Measurements from ENCODE around the gene HSD17B8.

HSD17B8 gene

DNA sequence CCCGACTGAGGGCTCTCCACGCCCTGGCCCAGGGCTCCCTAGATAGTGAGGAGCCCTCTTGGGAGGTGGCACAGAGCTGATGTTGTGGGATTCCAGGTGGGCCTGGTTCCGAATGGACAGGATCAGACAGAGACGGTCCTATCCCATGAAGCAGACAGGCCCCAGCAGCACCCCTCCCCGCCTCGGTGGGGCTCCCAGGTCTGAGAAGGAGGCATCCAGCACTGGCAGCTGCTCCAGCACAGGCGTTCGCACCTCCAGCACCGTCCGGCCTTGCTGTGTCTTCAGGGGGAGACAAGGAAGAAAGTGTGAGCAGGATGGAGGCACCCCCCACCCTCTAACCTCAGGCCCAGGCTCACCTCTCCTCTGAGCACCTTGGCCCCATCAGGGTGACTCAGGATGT, 40.9 kb upstream of the HSD17B8 start:
- Histone ChIP-seq H3K79me2 (ENCODE audit: insufficient read depth, low read length) (no peaks in the 10 kb centered on the region), H3K4me1 (ENCODE audit: insufficient read depth, low read length) (peaks cover 11% of the 10 kb centered on the region), H3K36me3 (ENCODE audit: insufficient read depth, low read length) (no peaks in the 10 kb centered on the region), H3K27me3 (ENCODE audit: insufficient read depth, low read length, poor library complexity) (peaks cover 12% of the 10 kb centered on the region), H3K9me3 (ENCODE audit: insufficient read depth, low read length, severe bottlenecking) (no peaks in the 10 kb centered on the region), H3K4me2 (ENCODE audit: insufficient read depth, low read length) (no peak overlapping the region), H3K4me3 (ENCODE audit: low read depth in 1 of 2, low read length in 2 of 2) (no peak overlapping the region), H2AFZ (ENCODE audit: low read depth, low read length) (no peak overlapping the region), H3K27ac (ENCODE audit: low read length) (no peak overlapping the region), H4K20me1 (ENCODE audit: insufficient read depth, low read length) (no peaks in the 10 kb centered on the region), H3K9ac (ENCODE audit: low read depth, low read length) (no peak overlapping the region)
- no peak for ATAC-seq (ENCODE audit: insufficient read depth, low read depth)
- no peak for DNase-seq
- TF ChIP-seq, protein P1, sequence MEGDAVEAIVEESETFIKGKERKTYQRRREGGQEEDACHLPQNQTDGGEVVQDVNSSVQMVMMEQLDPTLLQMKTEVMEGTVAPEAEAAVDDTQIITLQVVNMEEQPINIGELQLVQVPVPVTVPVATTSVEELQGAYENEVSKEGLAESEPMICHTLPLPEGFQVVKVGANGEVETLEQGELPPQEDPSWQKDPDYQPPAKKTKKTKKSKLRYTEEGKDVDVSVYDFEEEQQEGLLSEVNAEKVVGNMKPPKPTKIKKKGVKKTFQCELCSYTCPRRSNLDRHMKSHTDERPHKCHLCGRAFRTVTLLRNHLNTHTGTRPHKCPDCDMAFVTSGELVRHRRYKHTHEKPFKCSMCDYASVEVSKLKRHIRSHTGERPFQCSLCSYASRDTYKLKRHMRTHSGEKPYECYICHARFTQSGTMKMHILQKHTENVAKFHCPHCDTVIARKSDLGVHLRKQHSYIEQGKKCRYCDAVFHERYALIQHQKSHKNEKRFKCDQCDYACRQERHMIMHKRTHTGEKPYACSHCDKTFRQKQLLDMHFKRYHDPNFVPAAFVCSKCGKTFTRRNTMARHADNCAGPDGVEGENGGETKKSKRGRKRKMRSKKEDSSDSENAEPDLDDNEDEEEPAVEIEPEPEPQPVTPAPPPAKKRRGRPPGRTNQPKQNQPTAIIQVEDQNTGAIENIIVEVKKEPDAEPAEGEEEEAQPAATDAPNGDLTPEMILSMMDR (IDR thresholded peaks at IDR 0.05; ENCODE audit: borderline replicate concordance, extremely low read depth, low read length, poor library complexity, severe bottlenecking): no peak
- TF ChIP-seq EZH2 (IDR thresholded peaks at IDR 0.05; ENCODE audit: borderline replicate concordance, low read depth, low read length, severe bottlenecking): no peak

DNA sequence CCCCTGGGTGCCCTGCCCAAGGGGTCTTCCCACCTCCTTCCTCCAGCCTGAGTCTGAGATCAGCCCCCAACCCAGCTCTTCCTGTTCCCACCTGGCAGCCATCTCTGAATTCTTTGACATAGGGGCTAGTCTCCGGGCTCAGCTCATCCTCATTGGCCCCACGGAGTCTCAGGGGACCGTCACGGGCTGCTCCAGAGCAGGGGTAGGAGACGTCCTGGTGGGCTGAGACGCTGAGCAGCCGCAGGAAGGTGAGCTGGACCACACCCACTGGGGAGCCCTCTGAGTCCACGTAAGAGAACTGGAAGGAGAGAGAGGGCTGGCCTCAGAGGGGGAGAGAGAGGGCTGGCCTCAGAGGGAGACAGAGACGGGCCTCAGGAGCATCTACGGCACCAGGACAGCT, 40.3 kb upstream of the HSD17B8 start:
- Histone ChIP-seq H3K4me1 (ENCODE audit: insufficient read depth, low read length) (peaks cover 11% of the 10 kb centered on the region), H2AFZ (ENCODE audit: low read depth, low read length) (no peak overlapping the region), H3K36me3 (ENCODE audit: insufficient read depth, low read length) (no peaks in the 10 kb centered on the region), H3K27ac (ENCODE audit: low read length) (no peak overlapping the region), H3K9ac (ENCODE audit: low read depth, low read length) (no peak overlapping the region), H3K79me2 (ENCODE audit: insufficient read depth, low read length) (no peaks in the 10 kb centered on the region), H3K27me3 (ENCODE audit: insufficient read depth, low read length, poor library complexity) (peaks cover 5% of the 10 kb centered on the region), H4K20me1 (ENCODE audit: insufficient read depth, low read length) (no peaks in the 10 kb centered on the region), H3K4me3 (ENCODE audit: low read depth in 1 of 2, low read length in 2 of 2) (no peak overlapping the region), H3K4me2 (ENCODE audit: insufficient read depth, low read length) (no peak overlapping the region), H3K9me3 (ENCODE audit: insufficient read depth, low read length, severe bottlenecking) (no peaks in the 10 kb centered on the region)
- ATAC-seq (ENCODE audit: insufficient read depth, low read depth) (no peak), DNase-seq (no peak)
- TF ChIP-seq, protein P1 (IDR thresholded peaks at IDR 0.05; ENCODE audit: borderline replicate concordance, extremely low read depth, low read length, poor library complexity, severe bottlenecking): no peak
- no peak for TF ChIP-seq EZH2 (IDR thresholded peaks at IDR 0.05; ENCODE audit: borderline replicate concordance, low read depth, low read length, severe bottlenecking)

DNA sequence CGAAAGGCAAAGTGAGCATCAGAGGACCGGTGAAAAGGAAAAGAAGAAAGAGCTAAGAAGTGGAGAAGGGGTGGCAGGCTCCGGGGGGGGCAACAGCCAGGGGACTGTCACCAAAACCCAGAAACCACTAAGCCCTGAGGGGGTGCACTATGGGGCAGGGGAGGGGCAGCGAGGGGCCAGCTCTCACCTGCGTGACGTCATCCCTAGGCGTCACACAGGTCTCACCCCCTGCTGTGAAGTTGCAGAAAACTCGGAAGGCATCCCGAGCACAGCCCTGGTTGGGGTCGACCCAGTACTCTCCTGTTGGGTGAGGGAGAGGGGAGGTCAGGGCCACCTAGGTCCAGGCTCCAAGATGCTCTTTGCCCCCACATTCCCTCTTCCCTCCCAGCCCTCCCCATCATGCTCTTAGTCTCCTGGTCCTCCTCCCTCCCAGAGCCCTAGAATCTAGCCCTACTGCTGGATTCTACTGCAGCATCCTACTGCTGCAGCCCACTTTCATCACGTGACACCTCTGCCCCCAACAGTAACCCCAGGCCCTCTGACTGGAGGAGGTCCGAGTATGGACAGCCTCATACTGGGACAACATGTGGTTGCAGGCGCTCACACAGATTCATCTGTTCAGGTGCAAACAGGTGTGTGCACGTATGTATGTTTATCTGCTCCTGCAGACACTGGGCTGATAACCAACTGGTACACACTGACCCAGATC, 39.6 kb upstream of the HSD17B8 start:
- Histone ChIP-seq H3K4me1 (ENCODE audit: insufficient read depth, low read length) (peaks cover 11% of the 10 kb centered on the region), H3K9ac (ENCODE audit: low read depth, low read length) (no peak overlapping the region), H3K27ac (ENCODE audit: low read length) (no peak overlapping the region), H3K36me3 (ENCODE audit: insufficient read depth, low read length) (no peaks in the 10 kb centered on the region), H2AFZ (ENCODE audit: low read depth, low read length) (no peak overlapping the region), H3K79me2 (ENCODE audit: insufficient read depth, low read length) (no peaks in the 10 kb centered on the region), H3K4me3 (ENCODE audit: low read depth in 1 of 2, low read length in 2 of 2) (no peak overlapping the region), H3K27me3 (ENCODE audit: insufficient read depth, low read length, poor library complexity) (peaks cover under 1% of the 10 kb centered on the region), H3K4me2 (ENCODE audit: insufficient read depth, low read length) (no peak overlapping the region), H4K20me1 (ENCODE audit: insufficient read depth, low read length) (no peaks in the 10 kb centered on the region), H3K9me3 (ENCODE audit: insufficient read depth, low read length, severe bottlenecking) (no peaks in the 10 kb centered on the region)
- DNase-seq: no peak
- ATAC-seq (ENCODE audit: insufficient read depth, low read depth): no peak
- no peak for TF ChIP-seq EZH2 (IDR thresholded peaks at IDR 0.05; ENCODE audit: borderline replicate concordance, low read depth, low read length, severe bottlenecking)
- TF ChIP-seq, protein P1 (IDR thresholded peaks at IDR 0.05; ENCODE audit: borderline replicate concordance, extremely low read depth, low read length, poor library complexity, severe bottlenecking): no peak

All from DND-41 (cell line).